ENCODE results near the gene LRMDA.

DNA sequence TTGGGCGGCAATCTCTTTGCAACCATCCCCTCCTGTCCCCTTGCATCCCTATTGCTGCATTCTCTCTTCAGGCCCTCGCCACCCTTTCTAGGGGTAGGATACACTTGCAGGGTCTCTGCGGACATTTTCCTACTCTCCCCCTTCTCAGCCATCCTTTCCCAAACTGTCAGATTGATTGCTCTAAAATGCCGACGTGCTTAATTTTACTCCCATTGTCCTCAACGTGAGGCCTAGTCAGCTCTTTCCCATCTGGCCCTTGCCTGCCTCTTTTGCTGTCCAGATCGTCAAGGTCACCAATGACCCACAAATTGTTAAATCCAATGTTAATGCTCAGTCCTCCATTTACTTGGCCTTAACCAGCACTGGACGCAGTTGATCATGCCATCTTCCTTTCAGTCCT, 12.7 kb upstream of the LRMDA start:
- TF ChIP-seq EP300 (IDR thresholded peaks at IDR 0.05; ENCODE audit: low read depth in 2 of 2, low read length in 2 of 2) (no peak), EP300 (CRISPR knock-in tag; IDR thresholded peaks at IDR 0.05; ENCODE audit: borderline replicate concordance) (no peak), RFX5 (IDR thresholded peaks at IDR 0.05; ENCODE audit: low read depth, low read length) (no peak), GATAD1 (CRISPR knock-in tag; IDR thresholded peaks at IDR 0.05) (no peak), ZBTB49 (CRISPR knock-in tag; IDR thresholded peaks at IDR 0.05; ENCODE audit: borderline replicate concordance) (no peak), MTF1 (CRISPR knock-in tag; IDR thresholded peaks at IDR 0.05) (no peak)

Data from HepG2 (cell line).